AG09309 (cell line): ENCODE data around the gene TLR2.

Source experiments
- DNase-seq: peaks from one replicate; pipeline ENCODE4 v3.0.0-alpha.2; 2010; ENCODE audit warnings: low read depth
- H3K4me3 ChIP-seq: 2 replicates; pipeline ENCODE4 v1.5.1; 2011; ENCODE audit warnings: mild to moderate bottlenecking, low read depth, low read length, moderate library complexity; ENCODE audit not compliant: control insufficient read depth
- CTCF ChIP-seq: IDR thresholded peaks from 2 replicates; pipeline ENCODE4 v1.5.1; 2011; ENCODE audit warnings: mild to moderate bottlenecking, low read depth, low read length, inconsistent platforms; ENCODE audit not compliant: insufficient read depth, control insufficient read depth; ENCODE audit errors: missing control alignments

TLR2 gene

GRCh38 chr4:153647975-153648374, 36.1 kb upstream of the TLR2 start:
- no peak for DNase-seq
- no peak for TF ChIP-seq CTCF
- H3K4me3 ChIP-seq: no peak overlapping the region

- no peak overlapping the region for H3K4me3 ChIP-seq
- no peak for DNase-seq
- TF ChIP-seq CTCF: peak; percentile 29
Measured at GRCh38 chr4:153649572-153649991, 34.5 kb upstream of the TLR2 start.

- H3K4me3 ChIP-seq: no peak overlapping the region
- no peak for TF ChIP-seq CTCF
- DNase-seq: no peak
Measured at GRCh38 chr4:153651116-153651515, 33.0 kb upstream of the TLR2 start.

- TF ChIP-seq CTCF: no peak
- DNase-seq: no peak
- no peak overlapping the region for H3K4me3 ChIP-seq
Measured at GRCh38 chr4:153651587-153651986, 32.5 kb upstream of the TLR2 start.

GRCh38 chr4:153652051-153652784, 31.9 kb upstream of the TLR2 start:
- no peak for DNase-seq
- H3K4me3 ChIP-seq: no peak overlapping the region
- TF ChIP-seq CTCF: no peak

GRCh38 chr4:153655002-153655541, 29.0 kb upstream of the TLR2 start:
- TF ChIP-seq CTCF: no peak
- no peak overlapping the region for H3K4me3 ChIP-seq
- DNase-seq: no peak
